ENCODE data around the gene PATJ.
"Not testable (repeated sequence)": the region's sequence is repeated elsewhere in the genome, so short reads cannot be mapped to it uniquely, and the experiment has no call there.

PATJ gene

GRCh38 chr1:61743716-61744580 lies 1.7 kb downstream of the PATJ start:
- no peak for DNase-seq

DNA sequence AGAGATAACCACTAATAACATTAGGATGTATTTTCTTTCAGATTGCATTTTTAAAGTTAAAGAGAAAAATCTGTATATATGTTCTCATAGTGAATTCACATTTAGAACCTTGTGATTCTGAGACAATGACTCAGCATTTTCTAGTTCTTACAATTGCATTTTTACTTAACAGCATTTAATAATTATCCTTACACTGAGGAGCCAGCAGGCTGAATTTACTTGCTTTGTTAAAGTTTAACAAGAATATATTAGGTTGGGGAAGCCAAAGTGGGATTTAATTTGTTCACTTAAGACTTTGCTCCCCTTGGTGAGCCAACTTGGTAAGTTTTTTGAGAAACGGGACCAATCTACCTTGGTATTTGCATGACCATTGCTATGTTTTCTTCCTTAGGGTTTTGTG lies 4.5 kb downstream of the PATJ start:
- DNase-seq = no peak

- no peak for DNase-seq
Measured at GRCh38 chr1:61748566-61748965, 6.3 kb downstream of the PATJ start.

- no peak for DNase-seq
Measured at GRCh38 chr1:61749574-61749973, 7.3 kb downstream of the PATJ start.

DNA sequence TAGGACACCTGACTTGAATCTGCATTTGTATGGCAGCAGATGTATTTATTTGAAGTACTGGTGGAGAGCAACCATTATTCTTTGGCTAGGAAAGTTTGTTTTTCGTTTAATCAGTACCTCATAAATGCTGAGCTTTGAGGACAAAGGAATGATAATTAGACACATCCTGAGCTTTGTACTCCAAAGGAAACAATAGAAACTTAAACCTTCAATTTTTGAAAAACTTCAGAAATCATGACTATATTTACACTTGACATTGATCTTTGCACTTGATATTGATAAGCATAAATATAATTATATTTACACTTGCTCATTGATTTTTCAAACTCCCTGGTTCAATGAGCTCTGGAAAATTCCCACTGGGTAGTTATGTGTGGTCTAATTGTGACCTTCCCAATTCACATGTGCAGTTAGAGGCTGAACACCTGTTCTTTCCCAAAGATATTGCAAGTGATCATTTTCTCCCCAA lies 10.7 kb downstream of the PATJ start:
- DNase-seq = no peak

DNA sequence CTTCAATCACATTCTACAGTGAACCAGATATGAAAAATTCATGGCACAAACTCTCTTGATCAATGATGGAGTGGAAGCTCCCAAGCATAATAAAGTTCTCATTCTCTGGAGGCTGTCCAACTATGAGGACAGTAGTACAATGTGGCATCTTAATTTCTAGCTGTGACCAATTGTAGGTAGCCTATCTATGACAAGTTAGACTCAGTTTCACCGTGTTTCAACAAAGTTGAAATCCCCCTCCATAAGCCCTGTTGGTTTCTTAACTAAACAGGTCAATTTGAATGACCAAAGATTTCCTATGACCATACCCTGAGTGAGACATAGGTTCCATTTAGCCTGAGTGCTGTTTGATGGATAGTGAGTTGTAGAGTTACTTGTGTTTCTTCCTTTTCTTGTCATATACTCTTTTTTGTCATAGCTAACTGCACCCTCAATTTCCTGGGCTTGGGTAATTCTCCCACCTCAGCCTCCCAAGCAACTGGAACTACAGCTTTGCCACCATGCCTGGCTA lies 11.8 kb downstream of the PATJ start:
- no peak for DNase-seq

- DNase-seq = no peak
Measured at GRCh38 chr1:61754545-61754944, 12.3 kb downstream of the PATJ start.

DNA sequence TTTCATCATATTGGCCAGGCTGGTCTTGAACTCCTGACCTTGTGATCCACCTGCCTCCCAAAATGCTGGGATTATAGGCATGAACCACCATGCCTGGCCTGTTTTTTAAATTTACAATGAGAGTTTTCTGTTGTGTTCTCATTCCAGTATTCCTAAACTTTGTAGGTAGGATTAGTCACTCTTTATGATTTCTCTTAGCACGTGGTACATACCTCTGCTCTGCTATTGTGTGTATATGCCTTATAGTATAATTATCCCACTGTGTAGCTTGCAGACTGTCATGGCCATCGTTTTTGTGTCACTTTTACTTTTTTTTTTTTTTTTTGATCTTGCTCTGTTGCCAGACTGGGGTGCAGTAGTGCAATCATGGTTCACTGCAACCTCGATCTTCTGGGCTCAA lies 14.5 kb downstream of the PATJ start:
- DNase-seq = no peak

DNA sequence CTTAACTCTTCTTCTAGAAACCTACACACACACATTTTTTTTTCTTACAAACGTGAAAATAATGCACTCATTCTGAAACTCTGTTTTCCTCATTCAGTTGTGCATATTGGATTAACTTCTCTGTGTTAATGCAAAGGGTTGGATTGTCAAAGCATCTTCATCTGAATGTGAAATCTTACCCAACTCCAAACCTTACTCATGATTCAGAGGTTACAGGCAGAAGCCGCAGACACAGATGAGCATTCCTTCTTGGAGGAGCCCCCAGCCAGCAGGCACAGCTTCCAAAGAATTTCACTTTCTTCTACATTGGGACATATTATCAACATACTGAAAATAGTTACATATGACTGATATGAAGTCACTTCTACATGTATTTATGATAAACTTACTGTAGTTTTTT lies 15.7 kb downstream of the PATJ start:
- DNase-seq = no peak

DNA sequence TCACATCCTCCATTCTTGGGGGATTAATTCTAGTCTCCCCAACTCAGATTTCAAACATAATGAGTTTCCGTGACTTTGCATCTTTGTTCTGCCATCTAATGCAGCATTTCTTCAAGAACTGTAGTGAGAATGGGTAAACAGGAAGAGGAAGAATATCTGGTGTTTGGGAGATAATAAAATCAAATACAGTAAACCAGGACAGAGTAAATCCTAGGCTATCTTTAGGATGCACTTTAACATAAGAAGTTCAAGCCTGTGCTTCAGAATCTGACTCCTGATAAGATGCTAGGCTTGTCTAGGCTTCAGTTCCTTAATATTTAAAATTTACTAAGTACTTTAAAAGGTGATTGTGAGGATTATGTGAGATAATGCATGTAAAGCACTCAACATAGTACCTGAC lies 27.9 kb downstream of the PATJ start:
- DNase-seq = no peak

DNA sequence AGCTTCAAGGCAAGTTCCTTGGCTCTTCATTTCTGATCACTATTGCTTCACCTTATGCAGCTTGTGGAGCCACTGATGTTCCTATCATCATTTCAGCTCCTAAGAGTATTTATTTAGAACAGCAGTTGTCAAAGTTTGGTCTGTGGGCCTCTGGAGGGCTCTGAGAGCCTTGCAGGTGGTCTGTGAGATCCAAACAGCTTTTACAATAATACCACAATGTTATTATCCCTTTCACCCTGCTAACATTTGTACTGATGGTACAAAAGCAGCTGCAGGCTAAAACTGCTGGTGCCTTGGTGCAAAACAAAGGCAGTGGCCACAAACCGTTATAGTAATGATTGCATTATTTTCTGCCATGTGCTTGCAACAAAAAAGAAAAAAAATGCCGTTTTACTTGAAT lies 33.8 kb downstream of the PATJ start:
- DNase-seq = no peak

- no peak for DNase-seq
Measured at GRCh38 chr1:61779231-61779630, 37.0 kb downstream of the PATJ start.

DNA sequence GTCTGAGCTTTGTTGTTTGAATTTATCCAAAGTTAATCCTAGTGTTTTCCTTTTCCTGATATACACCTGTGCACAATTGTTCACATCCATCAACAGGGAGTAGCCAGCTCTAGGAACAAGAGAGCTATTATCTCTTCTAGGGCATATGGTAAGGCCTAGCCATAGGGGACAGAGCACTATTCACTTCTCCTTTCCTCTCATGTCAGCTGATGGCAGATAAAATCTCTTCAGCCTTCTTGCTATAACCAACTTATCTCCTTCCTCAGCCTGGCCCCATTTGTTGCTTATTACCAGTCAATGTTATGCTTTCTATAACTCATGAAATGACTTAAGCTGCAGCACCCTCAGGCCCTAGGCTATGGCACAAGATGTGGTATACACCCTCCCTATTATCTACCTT lies 38.9 kb downstream of the PATJ start:
- DNase-seq = no peak

GRCh38 chr1:61782771-61783170 lies 40.5 kb downstream of the PATJ start:
- no peak for DNase-seq

DNA sequence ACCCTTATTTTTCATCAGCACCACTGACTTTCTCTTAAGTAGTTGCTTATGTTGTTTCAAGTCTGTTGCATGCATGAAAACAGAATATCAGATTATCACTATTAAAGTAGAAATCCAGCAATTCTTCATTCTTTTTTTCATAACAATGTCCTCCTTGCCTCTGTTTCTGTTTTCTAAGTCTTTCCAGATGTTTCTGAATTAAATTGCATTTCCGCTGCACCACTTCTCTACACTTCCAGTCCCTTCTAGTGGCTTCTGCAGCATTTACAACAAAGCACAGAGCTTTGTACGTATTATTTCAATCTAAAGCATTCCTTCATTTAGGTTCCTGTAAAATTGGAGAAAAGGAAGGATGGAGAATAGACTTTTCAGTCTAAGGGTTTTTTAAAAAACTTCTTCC lies 42.4 kb downstream of the PATJ start:
- DNase-seq = no peak

DNA sequence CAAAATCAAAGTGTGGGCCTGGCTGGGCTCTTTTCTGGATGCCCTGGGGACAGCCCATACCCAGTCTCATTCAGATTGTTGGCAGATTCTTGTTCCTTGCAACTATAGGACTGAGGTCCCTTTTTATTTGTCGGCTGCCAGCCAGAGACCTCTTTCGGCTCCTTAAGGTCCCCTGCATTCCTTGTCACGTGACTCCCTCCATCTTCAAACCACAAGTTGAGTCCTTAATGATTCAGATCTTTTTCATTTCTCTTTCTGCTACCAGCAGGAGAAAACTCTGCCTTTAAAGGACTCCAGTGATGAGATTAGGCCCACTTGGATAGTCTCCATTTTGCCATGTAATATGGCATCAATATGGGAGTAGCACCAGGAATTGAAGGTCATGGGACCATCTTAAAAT lies 48.6 kb downstream of the PATJ start:
- no peak for DNase-seq

GRCh38 chr1:61797045-61797755 lies 54.9 kb downstream of the PATJ start:
- DNase-seq = no peak

DNA sequence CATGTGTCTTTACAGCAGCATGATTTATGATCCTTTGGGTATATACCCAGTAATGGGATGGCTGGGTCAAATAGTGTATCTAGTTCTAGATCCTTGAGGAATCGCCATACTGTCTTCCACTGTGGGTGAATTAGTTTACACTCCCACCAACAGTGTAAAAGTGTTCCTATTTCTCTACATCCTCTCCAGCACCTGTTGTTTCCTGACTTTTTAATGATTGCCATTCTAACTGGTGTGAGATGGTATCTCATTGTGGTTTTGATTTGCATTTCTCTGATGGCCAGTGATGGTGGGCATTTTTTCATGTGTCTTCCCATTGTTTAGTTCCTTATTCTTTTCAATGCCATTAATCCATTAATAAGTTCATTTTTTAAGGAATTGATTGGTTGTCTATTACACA lies 58.8 kb downstream of the PATJ start:
- not testable (repeated sequence) for DNase-seq

GRCh38 chr1:61807606-61808140 lies 65.4 kb downstream of the PATJ start:
- DNase-seq = no peak

DNA sequence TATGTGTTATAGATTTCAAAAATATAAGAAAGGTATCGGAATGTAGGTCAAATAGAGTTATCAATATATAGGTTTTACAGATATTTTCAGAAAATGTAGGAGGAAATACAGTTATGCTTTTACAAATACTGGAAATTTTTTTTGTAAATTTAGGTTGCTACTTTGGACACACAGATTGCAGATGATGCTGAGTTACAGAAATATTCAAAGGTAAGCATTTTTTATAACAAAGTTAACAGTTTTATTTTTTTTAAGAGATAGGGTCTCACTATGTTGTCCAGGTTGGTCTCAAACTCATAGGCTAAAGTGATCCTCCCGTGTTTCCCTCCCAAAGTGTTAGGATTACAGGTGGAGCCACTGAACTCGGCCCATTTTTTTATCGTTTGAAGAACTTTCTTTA lies 66.0 kb downstream of the PATJ start:
- no peak for DNase-seq

- DNase-seq = no peak
Measured at GRCh38 chr1:61808968-61809367, 66.7 kb downstream of the PATJ start.

- no peak for DNase-seq
Measured at GRCh38 chr1:61812916-61813315, 70.6 kb downstream of the PATJ start.

DNA sequence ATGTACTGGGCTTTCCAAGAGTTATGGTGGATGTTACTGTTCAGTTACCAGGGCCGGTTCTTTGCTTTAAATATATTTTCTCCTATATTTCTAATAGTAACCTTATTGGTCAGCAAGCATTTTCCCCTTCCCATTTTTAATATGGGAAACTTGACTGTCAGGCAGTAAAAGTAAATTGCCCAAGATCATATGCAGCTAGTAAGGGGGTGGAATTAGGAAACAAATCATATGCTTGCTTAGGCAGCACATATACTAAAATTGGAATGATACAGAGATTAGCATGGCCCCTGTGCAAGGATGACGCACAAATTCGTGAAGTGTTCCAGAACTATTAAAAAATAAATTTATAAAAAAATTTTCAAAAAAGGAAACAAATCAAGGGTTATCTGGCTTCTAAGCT lies 73.9 kb downstream of the PATJ start:
- DNase-seq = no peak

- DNase-seq = no peak
Measured at GRCh38 chr1:61818992-61819391, 76.7 kb downstream of the PATJ start.
